Keratinocyte (primary cell): ENCODE measurements around the gene PPIL4. TPM values are rescaled to one million over a fixed set of nuclear protein-coding genes. Genes with fewer than 3 reads are reported as not detected.

Source experiments
- DNase-seq: peaks from one replicate; pipeline ENCODE4 v3.0.0-alpha.2; 2011; ENCODE audit warnings: low read depth, missing footprints, low spot score
- FAIRE-seq: peaks from 2 replicates; lab custom pipeline; 2011; peaks lifted over from hg19 to GRCh38; lab: Jason Lieb, UNC
- H2AFZ ChIP-seq: 2 replicates; pipeline ENCODE4 v1.6.0; 2012; ENCODE audit warnings: low read length, control low read depth, inconsistent platforms; ENCODE audit not compliant: control insufficient read depth
- H3K27ac ChIP-seq: 2 replicates; pipeline ENCODE4 v1.5.1; 2011; ENCODE audit warnings: low read length; ENCODE audit not compliant: control insufficient read depth, insufficient read depth
- H3K27me3 ChIP-seq: 3 replicates; pipeline ENCODE4 v1.6.0; 2011; ENCODE audit warnings: low read length; ENCODE audit not compliant: control insufficient read depth, insufficient read depth; ENCODE audit errors: extremely low read depth
- H3K36me3 ChIP-seq, 2 experiments: 2 replicates in 1 of 2; 3 replicates in 1 of 2; pipeline ENCODE4 v1.5.1; 2011; ENCODE audit warnings: low read length in 2 of 2, mild to moderate bottlenecking in 1 of 2; ENCODE audit not compliant: control insufficient read depth in 2 of 2, insufficient read depth in 2 of 2; ENCODE audit errors: extremely low read depth in 1 of 2
- H3K4me1 ChIP-seq: 3 replicates; pipeline ENCODE4 v1.5.1; 2011; ENCODE audit warnings: low read length; ENCODE audit not compliant: control insufficient read depth, insufficient read depth; ENCODE audit errors: extremely low read depth
- H3K4me2 ChIP-seq: 3 replicates; pipeline ENCODE4 v1.6.0; 2011; ENCODE audit warnings: low read depth, low read length; ENCODE audit not compliant: control insufficient read depth, insufficient read depth; ENCODE audit errors: extremely low read depth
- H3K4me3 ChIP-seq, 3 experiments: fragments of 200-600 bp in 1 of 3; sonication (generic) in 1 of 3; 2 replicates in 2 of 3; 3 replicates in 1 of 3; pipeline ENCODE4 v1.5.1; 2011 to 2016; ENCODE audit warnings: low read length in 3 of 3, mild to moderate bottlenecking in 3 of 3, control low read depth in 2 of 3, inconsistent platforms in 1 of 3, low read depth in 1 of 3, mixed read lengths in 1 of 3, mixed run types in 1 of 3, moderate library complexity in 1 of 3; ENCODE audit not compliant: control insufficient read depth in 2 of 3, insufficient read depth in 2 of 3; ENCODE audit errors: extremely low read depth in 1 of 3
- H3K79me2 ChIP-seq: 2 replicates; pipeline ENCODE4 v1.6.0; 2012; ENCODE audit warnings: low read length; ENCODE audit not compliant: control insufficient read depth, insufficient read depth
- H3K9ac ChIP-seq: 3 replicates; pipeline ENCODE4 v1.6.0; 2011; ENCODE audit warnings: low read length; ENCODE audit not compliant: control insufficient read depth, insufficient read depth; ENCODE audit errors: extremely low read depth
- H3K9me1 ChIP-seq: 3 replicates; pipeline ENCODE4 v1.6.0; 2011; ENCODE audit warnings: low read length; ENCODE audit not compliant: control insufficient read depth, insufficient read depth; ENCODE audit errors: extremely low read depth
- H3K9me3 ChIP-seq: 2 replicates; pipeline ENCODE4 v1.5.1; 2012; ENCODE audit warnings: low read depth, low read length; ENCODE audit not compliant: control insufficient read depth
- H4K20me1 ChIP-seq: 3 replicates; pipeline ENCODE4 v1.6.0; 2011; ENCODE audit warnings: low read length; ENCODE audit not compliant: control insufficient read depth, insufficient read depth; ENCODE audit errors: extremely low read depth
- CTCF ChIP-seq, 3 experiments: IDR thresholded peaks in 1 of 3; conservative IDR thresholded peaks in 1 of 3; optimal IDR thresholded peaks in 1 of 3; 2 replicates in 2 of 3; 3 replicates in 1 of 3; pipeline versions ENCODE3 to v1.5.1; 2011; ENCODE audit warnings: low read length in 3 of 3, mild to moderate bottlenecking in 3 of 3, moderate library complexity in 2 of 3, control low read depth in 1 of 3, inconsistent platforms in 1 of 3; ENCODE audit not compliant: insufficient read depth in 2 of 3; ENCODE audit errors: extremely low read depth in 1 of 3
- EZH2 ChIP-seq: IDR thresholded peaks from one replicate; pipeline ENCODE4 v1.6.1; 2012; ENCODE audit warnings: inconsistent platforms, mild to moderate bottlenecking, low read length, moderate library complexity
- dilution Hi-C: fragments of 300-500 bp; cut with MboI; formaldehyde crosslinking; loops from one replicate; pipeline ENCODE4 v1.7.0; 2020; ENCODE audit warnings: low sequenced_read_pairs; ENCODE audit not compliant: extremely low pct_ligation_motif_present
- polyA plus RNA-seq, 5 experiments: library from polyadenylated mRNA; depleted of rRNA in 3 of 5; stranded (reverse) in 3 of 5; stranded (forward) in 1 of 5; unstranded in 1 of 5; fragments of >200 nt; gene quantifications; 1 replicate in 1 of 5; 2 replicates in 3 of 5; 3 replicates in 1 of 5; pipeline versions ENCODE4 v1.2.1 to v1.2.3, GENCODE V29; 2011 to 2012; ENCODE audit warnings: missing spikeins in 2 of 5, low read depth in 1 of 5, low replicate concordance in 1 of 5

The PPIL4 gene
- polyA plus RNA-seq, 1 donor (not counting 4 experiments of a cell fraction or from before 2014, with no cell fraction given): 14.0 TPM

GRCh38 chr6:149501201-149501600 is 44.6 kb downstream of the PPIL4 start:
- Histone ChIP-seq H3K36me3 (peaks cover 0 to 3% of the 10 kb centered on the region in 2 experiments), H2AFZ (no peak overlapping the region), H3K9me3 (no peaks in the 10 kb centered on the region), H3K79me2 (no peaks in the 10 kb centered on the region), H3K4me3 (no peak overlapping the region), H3K27ac (no peak overlapping the region), H3K4me2 (no peak overlapping the region), H4K20me1 (no peaks in the 10 kb centered on the region), H3K9ac (no peak overlapping the region), H3K9me1 (no peaks in the 10 kb centered on the region), H3K4me1 (peaks cover 11% of the 10 kb centered on the region), H3K27me3 (no peaks in the 10 kb centered on the region)
- no peak for DNase-seq
- dilution Hi-C loops: loop anchor here (25.0 kb wide), 1 partner anchor 464 kb away; no protein-coding TSS in a partner anchor
- no peak for FAIRE-seq
- TF ChIP-seq EZH2 (no peak), CTCF (optimal IDR thresholded peaks at IDR 0.05 in 1 of 3, IDR thresholded peaks at IDR 0.05 in 1 of 3, conservative IDR thresholded peaks at IDR 0.05 in 1 of 3; ENCODE audit: extremely low read depth in 1 of 3, insufficient read depth in 2 of 3, low read length in 3 of 3) (no peak)

GRCh38 chr6:149500096-149500495 is 45.7 kb downstream of the PPIL4 start:
- no peak overlapping the region for H3K4me3 ChIP-seq
- H3K79me2 ChIP-seq: no peaks in the 10 kb centered on the region
- peaks cover 11% of the 10 kb centered on the region for H3K4me1 ChIP-seq
- FAIRE-seq (no peak), DNase-seq (no peak)
- no peak overlapping the region for H3K4me2 ChIP-seq
- H3K9me3 ChIP-seq: no peaks in the 10 kb centered on the region
- no peaks in the 10 kb centered on the region for H3K9me1 ChIP-seq
- H3K27ac ChIP-seq: no peak overlapping the region
- no peaks in the 10 kb centered on the region for H4K20me1 ChIP-seq
- no peaks in the 10 kb centered on the region for H3K27me3 ChIP-seq
- no peak overlapping the region for H3K9ac ChIP-seq
- dilution Hi-C loops: loop anchor here (25.0 kb wide), 1 partner anchor 463 kb away; no protein-coding TSS in a partner anchor
- H2AFZ ChIP-seq: no peak overlapping the region
- no peak for TF ChIP-seq EZH2
- no peak for TF ChIP-seq CTCF (optimal IDR thresholded peaks at IDR 0.05 in 1 of 3, IDR thresholded peaks at IDR 0.05 in 1 of 3, conservative IDR thresholded peaks at IDR 0.05 in 1 of 3; ENCODE audit: extremely low read depth in 1 of 3, insufficient read depth in 2 of 3, low read length in 3 of 3)
- peaks cover 0 to 3% of the 10 kb centered on the region in 2 experiments for H3K36me3 ChIP-seq
